Femur (tissue), 1 donor: ENCODE data around the gene PRDM16.

Experiments used
- DNase-seq: peaks from one replicate; pipeline ENCODE4 v3.0.0-alpha.2; 2017

The PRDM16 gene

GRCh38 chr1:3390291-3390690 is 321.3 kb downstream of the PRDM16 start:
- no peak for DNase-seq

GRCh38 chr1:3391711-3392110 is 322.7 kb downstream of the PRDM16 start:
- DNase-seq: no peak

- DNase-seq: no peak
These were observed 324.3 kb downstream of the PRDM16 start for GRCh38 chr1:3393024-3393986.

GRCh38 chr1:3393987-3394920 is 325.3 kb downstream of the PRDM16 start:
- no peak for DNase-seq

- no peak for DNase-seq
These were observed 327.4 kb downstream of the PRDM16 start for GRCh38 chr1:3396411-3396810.

GRCh38 chr1:3397311-3397710 is 328.3 kb downstream of the PRDM16 start:
- no peak for DNase-seq

GRCh38 chr1:3398396-3399140 is 329.6 kb downstream of the PRDM16 start:
- no peak for DNase-seq

- DNase-seq: peak; percentile 57
These were observed 330.7 kb downstream of the PRDM16 start for GRCh38 chr1:3399732-3400131.

GRCh38 chr1:3401585-3402257 is 332.7 kb downstream of the PRDM16 start:
- no peak for DNase-seq

- no peak for DNase-seq
These were observed 333.4 kb downstream of the PRDM16 start for GRCh38 chr1:3402258-3403010.

- no peak for DNase-seq
These were observed 334.0 kb downstream of the PRDM16 start for GRCh38 chr1:3403011-3403345.

- DNase-seq: no peak
These were observed 334.6 kb downstream of the PRDM16 start for GRCh38 chr1:3403388-3404231.

- no peak for DNase-seq
These were observed 335.3 kb downstream of the PRDM16 start for GRCh38 chr1:3404301-3404700.

- no peak for DNase-seq
These were observed 335.8 kb downstream of the PRDM16 start for GRCh38 chr1:3404801-3405200.

GRCh38 chr1:3405491-3405890 is 336.5 kb downstream of the PRDM16 start:
- no peak for DNase-seq

GRCh38 chr1:3405974-3406867 is 337.2 kb downstream of the PRDM16 start:
- no peak for DNase-seq

GRCh38 chr1:3407021-3407420 is 338.0 kb downstream of the PRDM16 start:
- DNase-seq: no peak

- DNase-seq: no peak
These were observed 339.8 kb downstream of the PRDM16 start for GRCh38 chr1:3408751-3409266.
